A549 (cell line): Measurements from ENCODE around the gene EXOSC2.

Source experiments
- POLR2A ChIP-seq: IDR thresholded peaks from 2 replicates; pipeline ENCODE4 v1.6.1; 2012; ENCODE audit warnings: mild to moderate bottlenecking, low read length
- POLR2AphosphoS2 ChIP-seq: conservative IDR thresholded peaks from 2 replicates; pipeline ENCODE4 v1.6.1; 2012; ENCODE audit warnings: low read length, improper control_type of control experiment, inconsistent platforms
- RFX5 ChIP-seq: fragments of 450-650 bp; IDR thresholded peaks from 2 replicates; pipeline ENCODE4 v1.7.1; 2014; ENCODE audit warnings: antibody characterized with exemption, mild to moderate bottlenecking, moderate library complexity
- TP53 ChIP-seq: fragments of 250-450 bp; sonication (Bioruptor Pico); IDR thresholded peaks from 2 replicates; pipeline ENCODE4 v1.5.0; 2021; ENCODE audit warnings: mild to moderate bottlenecking, moderate library complexity
- TF ChIP-seq, protein P1 (sequence below): fragments of >200 bp; sonication (Bioruptor Twin); formaldehyde crosslinking; IDR thresholded peaks from 3 replicates; pipeline ENCODE4 v1.5.1; 2016

GRCh38 chr9:130672933-130673615 is 20.5 kb upstream of the EXOSC2 start:
- TF ChIP-seq TP53 (CRISPR knock-in tag) (no peak), RFX5 (no peak), POLR2AphosphoS2 (no peak), POLR2A (no peak)
- TF ChIP-seq, protein P1, sequence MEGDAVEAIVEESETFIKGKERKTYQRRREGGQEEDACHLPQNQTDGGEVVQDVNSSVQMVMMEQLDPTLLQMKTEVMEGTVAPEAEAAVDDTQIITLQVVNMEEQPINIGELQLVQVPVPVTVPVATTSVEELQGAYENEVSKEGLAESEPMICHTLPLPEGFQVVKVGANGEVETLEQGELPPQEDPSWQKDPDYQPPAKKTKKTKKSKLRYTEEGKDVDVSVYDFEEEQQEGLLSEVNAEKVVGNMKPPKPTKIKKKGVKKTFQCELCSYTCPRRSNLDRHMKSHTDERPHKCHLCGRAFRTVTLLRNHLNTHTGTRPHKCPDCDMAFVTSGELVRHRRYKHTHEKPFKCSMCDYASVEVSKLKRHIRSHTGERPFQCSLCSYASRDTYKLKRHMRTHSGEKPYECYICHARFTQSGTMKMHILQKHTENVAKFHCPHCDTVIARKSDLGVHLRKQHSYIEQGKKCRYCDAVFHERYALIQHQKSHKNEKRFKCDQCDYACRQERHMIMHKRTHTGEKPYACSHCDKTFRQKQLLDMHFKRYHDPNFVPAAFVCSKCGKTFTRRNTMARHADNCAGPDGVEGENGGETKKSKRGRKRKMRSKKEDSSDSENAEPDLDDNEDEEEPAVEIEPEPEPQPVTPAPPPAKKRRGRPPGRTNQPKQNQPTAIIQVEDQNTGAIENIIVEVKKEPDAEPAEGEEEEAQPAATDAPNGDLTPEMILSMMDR: no peak
